HG02759 (cell line): ENCODE measurements around the gene GRAMD1B.

ENCODE experiments used
- ATAC-seq: cut with Tn5 transposase; IDR thresholded peaks from one replicate; pipeline ENCODE4 v1.9.1; 2021; ENCODE audit warnings: mild to moderate bottlenecking, moderate library complexity; ENCODE audit not compliant: unreplicated experiment

GRAMD1B gene

GRCh38 chr11:123473941-123474677 is 44.0 kb downstream of the GRAMD1B start:
- ATAC-seq: no peak

GRCh38 chr11:123474994-123475393 is 44.9 kb downstream of the GRAMD1B start:
- ATAC-seq: no peak

GRCh38 chr11:123475469-123475868 is 45.4 kb downstream of the GRAMD1B start:
- no peak for ATAC-seq

- no peak for ATAC-seq
These were observed 47.3 kb downstream of the GRAMD1B start for GRCh38 chr11:123477205-123477907.

- no peak for ATAC-seq
These were observed 48.4 kb downstream of the GRAMD1B start for GRCh38 chr11:123478352-123478987.

- peak; percentile 71 for ATAC-seq
These were observed 49.2 kb downstream of the GRAMD1B start for GRCh38 chr11:123479048-123479837.

- peak; percentile 44 for ATAC-seq
These were observed 50.3 kb downstream of the GRAMD1B start for GRCh38 chr11:123480290-123480815.

- no peak for ATAC-seq
These were observed 50.8 kb downstream of the GRAMD1B start for GRCh38 chr11:123480882-123481281.

GRCh38 chr11:123481640-123482039 is 51.6 kb downstream of the GRAMD1B start:
- ATAC-seq: no peak

GRCh38 chr11:123482218-123482617 is 52.1 kb downstream of the GRAMD1B start:
- no peak for ATAC-seq

- ATAC-seq: no peak
These were observed 53.0 kb downstream of the GRAMD1B start for GRCh38 chr11:123483058-123483457.

GRCh38 chr11:123483466-123483865 is 53.4 kb downstream of the GRAMD1B start:
- no peak for ATAC-seq

GRCh38 chr11:123484448-123484847 is 54.4 kb downstream of the GRAMD1B start:
- ATAC-seq: no peak

- no peak for ATAC-seq
These were observed 57.2 kb downstream of the GRAMD1B start for GRCh38 chr11:123487157-123487744.

- ATAC-seq: no peak
These were observed 60.5 kb downstream of the GRAMD1B start for GRCh38 chr11:123490527-123490926.

- no peak for ATAC-seq
These were observed 61.2 kb downstream of the GRAMD1B start for GRCh38 chr11:123491241-123491640.

GRCh38 chr11:123493349-123494063 is 63.4 kb downstream of the GRAMD1B start:
- ATAC-seq: no peak

GRCh38 chr11:123494195-123495050 is 64.4 kb downstream of the GRAMD1B start:
- ATAC-seq: no peak

- ATAC-seq: no peak
These were observed 74.3 kb downstream of the GRAMD1B start for GRCh38 chr11:123504401-123504800.
